ENCODE measurements around the gene PAFAH1B2.
"Not testable (repeated sequence)": the region's sequence is repeated elsewhere in the genome, so short reads cannot be mapped to it uniquely, and the experiment has no call there.

The PAFAH1B2 gene

DNA sequence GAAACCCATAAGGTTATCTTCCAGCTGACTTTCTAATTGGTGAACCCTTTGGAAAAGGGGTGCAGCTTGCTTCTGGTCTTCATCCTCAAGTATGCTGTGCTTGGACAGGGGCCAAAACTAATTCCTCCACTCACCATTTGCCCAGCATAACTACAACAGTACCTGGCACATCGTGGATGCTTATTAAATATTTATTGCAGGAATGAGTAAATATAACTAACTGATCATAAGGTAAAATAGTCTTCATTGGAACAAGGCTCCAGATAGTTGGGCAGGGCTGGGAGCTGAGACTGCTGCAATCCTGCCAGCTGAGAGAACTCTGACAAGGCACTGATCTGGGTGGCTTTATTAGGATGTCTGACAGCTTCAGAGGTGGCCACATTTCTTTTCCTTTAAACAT lies 32.1 kb downstream of the PAFAH1B2 start:
- DNase-seq: no peak

DNA sequence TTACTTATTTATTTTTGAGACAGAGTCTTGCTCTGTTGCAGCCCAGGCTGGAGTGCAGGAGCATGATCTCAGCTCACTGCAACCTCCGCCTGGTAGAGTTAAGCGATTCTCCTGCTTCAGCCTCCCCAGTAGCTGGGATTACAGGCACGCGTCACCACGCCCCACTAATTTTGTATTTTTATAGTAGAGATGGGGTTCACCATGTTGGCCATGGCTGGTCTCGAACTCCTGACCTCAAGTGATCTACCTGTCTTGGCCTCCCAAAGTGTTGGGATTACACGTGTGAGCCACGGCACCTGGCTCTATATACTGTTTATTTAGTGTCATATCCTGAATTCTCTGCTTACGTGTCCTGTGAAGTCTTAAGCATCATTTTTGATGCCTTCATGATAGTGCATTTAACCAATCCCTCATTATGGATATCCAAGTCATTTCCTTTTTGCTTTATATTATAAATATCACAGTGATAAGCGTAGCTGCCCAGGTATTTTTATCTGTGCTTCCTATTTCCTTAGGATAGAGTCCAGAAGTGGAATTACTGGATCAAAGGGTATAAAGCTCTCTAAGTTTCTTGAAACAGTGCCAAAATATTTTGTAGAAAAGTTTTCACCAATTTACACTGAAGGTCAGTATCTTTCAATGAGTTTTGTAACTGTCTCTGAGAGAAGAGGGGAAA lies 33.6 kb downstream of the PAFAH1B2 start:
- no peak for DNase-seq

DNA sequence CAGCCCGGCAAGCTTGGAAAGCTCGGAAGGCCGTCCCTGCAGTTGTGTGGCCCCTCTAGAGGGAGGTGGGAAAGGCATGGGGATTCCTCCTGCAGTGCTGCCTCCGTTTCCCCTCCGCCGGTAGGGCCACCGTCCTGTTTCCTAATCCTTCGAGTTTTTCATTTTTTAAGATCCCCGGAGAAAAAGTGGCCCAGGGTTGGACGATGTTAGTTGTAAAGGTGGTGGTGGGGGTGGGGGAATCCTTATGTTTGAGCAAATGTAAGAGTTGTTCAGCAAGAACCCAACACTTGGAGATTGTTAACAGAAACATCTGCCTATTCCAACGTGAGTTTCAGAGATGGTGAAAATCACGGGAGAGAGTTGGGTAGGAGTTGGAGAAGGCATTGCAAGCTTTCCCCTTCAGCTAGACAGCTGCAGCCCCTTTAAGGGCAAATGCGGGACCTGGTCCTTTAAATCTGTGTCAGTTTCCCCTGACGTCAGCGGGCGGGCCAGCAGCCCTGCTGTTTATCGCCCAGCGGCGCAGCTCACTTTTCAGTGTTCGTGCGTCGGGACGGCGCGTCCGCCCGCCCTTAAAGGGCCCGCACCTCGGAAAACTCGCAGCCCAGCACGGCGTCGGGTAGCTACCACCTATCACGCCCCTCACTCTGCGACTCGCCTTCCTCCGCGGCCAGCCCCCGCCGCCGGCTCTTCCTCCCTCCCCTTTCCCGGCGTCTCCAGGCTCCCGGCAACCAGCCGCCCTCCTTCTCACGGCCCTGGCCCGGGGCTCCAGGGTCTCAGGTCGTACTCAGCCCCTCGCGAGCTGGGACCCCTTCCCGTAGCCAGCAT lies 34.3 kb downstream of the PAFAH1B2 start, which contains the start of gene SIDT2:
TSS of gene SIDT2 (plus strand) at position 534 of the 825 bp plus-strand sequence. CDS start 521 bp downstream, outside the sequence.
- DNase-seq: peak; percentile 89

DNA sequence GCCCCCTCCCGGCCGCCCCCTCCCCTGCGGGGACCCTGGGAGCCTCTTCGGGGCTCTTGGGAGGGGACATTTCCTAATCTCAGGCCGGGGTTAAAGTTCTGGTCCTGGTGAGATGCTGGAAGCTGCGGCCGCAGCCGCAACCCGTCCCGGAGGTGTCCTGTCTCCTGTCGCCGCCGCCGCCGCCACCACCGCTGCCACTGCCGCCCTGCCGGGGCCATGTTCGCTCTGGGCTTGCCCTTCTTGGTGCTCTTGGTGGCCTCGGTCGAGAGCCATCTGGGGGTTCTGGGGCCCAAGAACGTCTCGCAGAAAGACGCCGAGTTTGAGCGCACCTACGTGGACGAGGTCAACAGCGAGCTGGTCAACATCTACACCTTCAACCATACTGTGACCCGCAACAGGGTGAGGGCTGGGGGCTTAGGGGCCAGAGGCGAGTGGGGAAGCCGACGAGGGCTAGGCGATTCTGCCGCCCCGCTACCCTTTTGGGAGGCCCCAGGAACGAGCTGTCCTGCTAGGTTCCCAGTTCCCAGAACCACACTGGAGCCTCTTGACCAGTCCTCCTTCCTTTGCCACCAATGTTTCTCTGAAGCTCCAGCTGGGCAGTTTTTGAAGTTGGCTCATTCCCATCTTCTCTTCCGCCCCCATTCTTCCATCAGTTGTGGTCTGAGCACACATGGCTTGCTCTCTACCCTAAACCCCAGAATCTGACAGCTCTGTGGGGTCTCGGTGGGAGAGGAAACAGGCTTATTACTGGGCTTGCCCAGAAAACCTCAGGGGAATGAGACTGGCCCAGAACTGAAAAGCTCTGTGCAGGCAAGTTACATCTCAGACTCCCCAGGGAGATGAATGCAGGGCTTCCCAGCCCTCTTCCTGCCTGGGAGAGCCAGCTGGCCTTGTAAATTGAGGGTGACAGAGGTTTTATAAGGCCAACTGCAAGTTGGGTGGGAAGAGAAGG lies 35.2 kb downstream of the PAFAH1B2 start:
- DNase-seq: no peak

DNA sequence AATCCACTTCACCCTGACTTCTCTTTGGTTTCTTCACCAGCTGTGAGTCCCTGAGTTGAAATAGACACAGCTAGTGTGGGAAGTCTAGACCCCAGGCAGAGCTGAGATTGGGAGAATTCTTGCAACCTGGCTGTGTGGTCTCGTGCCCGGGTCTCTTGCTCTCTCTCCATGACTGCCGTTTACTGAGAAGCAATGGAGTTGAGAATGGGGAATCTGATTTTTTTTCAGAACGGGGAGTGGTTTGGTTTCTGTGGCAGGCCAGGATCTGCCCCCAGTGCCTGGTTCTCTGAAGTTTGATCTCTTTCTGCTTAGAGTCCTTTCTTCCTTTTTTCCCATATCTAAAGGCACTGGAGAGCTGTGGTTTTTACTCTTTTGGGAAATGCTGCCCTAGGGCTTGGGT lies 35.9 kb downstream of the PAFAH1B2 start:
- DNase-seq: no peak

DNA sequence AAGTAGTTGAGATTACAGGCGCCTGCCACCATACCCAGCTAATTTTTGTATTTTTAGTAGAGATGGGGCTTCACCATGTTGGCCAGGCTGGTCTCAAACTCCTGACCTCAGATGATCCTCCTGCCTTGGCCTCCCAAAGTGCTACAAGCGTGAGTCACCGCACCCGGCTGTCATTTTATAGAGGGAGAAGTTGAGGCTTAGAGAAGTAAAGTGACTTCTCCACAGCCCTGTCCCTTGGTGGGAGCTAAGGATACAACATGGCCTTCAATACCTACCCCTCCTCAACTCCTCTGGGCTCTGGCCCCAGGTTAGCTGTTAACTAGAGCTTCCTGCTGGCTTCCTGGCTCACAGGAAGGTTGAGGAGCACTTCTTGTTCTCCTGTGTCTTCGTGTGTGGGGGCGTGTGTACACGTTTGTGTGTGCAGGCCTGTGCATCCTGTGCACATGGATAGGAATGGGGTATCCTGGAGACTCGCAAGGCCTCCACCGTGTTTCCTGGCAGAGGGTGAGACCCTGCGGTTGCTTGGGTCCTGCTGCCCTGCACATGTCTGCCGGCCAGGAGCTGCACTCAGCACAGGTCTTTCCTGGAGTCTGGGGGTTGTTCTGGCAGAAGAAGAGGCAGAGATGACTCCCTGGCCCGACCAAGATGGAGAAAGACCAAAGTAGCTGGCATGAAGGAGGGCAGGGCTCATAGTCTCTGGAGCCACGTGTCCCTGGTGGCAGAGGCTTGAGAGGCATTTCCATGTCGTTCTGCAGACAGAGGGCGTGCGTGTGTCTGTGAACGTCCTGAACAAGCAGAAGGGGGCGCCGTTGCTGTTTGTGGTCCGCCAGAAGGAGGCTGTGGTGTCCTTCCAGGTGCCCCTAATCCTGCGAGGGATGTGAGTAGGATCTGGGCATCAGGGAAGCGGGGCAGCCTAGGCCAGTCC lies 36.8 kb downstream of the PAFAH1B2 start:
- DNase-seq: peak; percentile 60

DNA sequence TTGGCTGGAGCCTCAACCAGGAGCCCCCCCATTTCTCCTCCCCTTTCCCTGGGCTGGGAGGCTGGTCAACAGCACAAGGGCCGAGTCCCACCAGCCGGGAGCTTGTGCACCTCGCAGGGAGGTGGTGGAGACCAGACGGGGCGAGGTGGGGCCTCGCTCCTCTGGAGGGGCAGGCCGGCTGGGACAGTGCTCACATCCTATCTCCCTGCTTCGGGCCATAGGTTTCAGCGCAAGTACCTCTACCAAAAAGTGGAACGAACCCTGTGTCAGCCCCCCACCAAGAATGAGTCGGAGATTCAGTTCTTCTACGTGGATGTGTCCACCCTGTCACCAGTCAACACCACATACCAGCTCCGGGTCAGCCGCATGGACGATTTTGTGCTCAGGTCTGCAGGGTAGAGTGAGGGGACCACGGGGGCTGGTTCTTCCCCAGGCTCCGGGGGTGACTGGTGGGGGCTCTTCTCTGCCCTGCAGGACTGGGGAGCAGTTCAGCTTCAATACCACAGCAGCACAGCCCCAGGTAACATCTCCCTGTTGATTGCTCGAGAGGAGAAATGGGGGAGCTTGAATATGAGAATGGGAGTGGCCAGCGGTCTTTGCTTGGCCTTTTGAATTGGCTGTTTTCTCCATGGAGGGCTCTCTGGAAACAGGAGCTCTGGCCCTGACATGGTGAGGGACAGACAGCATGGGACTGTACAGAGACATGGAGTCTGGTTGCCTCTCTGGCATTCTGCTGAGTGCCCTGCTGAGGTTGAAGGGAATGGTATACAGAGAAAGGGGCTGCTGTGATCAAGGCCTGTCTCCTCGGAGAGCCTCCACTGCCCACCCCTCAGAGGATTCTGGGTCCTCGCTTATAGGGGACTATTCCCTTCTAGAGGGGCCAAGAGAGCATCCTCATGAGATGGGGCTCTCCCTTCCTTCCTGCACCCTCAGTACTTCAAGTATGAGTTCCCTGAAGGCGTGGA lies 37.8 kb downstream of the PAFAH1B2 start:
- DNase-seq: no peak

DNA sequence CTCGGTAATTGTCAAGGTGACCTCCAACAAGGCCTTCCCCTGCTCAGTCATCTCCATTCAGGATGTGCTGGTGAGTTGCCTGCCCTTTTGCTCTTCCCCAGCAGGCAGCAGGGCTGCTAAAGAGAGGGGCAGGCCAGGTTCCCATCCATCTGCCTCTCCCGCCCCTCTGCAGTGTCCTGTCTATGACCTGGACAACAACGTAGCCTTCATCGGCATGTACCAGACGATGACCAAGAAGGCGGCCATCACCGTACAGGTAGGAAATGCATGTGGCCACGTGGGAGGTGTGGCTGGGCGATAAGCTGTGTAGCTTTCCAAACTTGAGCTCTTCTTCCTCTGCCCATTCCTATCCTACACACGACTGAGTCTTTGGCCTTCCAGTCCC lies 38.5 kb downstream of the PAFAH1B2 start:
- DNase-seq: no peak

DNA sequence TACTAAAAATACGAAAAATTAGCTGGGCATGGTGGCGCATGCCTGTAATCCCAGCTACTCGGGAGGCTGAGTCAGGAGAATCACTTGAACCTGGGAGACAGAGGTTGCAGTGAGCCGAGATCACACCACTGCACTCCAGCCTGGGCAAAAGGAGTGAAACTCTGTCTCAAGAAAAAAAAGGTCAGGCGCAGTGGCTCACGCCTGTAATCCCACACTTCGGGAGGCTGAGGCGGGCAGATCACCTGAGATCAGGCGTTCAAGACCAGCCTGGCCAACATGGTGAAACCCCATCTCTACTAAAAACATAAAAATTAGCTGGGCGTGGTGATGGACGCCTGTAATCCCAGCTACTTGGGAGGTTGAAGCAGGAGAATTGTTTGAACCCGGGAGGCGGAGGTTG lies 39.1 kb downstream of the PAFAH1B2 start:
- not testable (repeated sequence) for DNase-seq

DNA sequence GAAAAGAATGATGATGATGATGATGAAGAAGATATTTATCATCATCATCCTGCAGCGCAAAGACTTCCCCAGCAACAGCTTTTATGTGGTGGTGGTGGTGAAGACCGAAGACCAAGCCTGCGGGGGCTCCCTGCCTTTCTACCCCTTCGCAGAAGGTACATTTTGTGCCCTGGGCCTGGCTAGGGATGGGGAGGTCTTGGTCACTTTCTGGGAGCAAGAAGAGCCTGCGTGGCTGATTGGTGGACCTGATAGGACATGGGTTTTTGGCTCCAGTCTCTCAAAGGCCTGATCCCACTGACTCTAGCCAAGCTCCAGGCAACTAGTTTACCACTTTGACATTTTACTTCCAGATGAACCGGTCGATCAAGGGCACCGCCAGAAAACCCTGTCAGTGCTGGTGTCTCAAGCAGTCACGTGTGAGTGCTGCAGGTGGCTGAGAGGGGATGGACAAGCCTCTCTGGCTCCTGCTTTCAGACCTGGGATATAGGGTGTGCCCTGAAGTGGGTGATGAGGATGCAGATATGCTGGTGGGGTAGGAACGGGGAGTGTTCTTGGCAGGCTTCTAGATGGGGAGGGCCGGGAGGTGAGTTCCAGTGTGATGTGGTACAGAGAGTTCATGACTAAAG lies 39.8 kb downstream of the PAFAH1B2 start:
- no peak for DNase-seq

DNA sequence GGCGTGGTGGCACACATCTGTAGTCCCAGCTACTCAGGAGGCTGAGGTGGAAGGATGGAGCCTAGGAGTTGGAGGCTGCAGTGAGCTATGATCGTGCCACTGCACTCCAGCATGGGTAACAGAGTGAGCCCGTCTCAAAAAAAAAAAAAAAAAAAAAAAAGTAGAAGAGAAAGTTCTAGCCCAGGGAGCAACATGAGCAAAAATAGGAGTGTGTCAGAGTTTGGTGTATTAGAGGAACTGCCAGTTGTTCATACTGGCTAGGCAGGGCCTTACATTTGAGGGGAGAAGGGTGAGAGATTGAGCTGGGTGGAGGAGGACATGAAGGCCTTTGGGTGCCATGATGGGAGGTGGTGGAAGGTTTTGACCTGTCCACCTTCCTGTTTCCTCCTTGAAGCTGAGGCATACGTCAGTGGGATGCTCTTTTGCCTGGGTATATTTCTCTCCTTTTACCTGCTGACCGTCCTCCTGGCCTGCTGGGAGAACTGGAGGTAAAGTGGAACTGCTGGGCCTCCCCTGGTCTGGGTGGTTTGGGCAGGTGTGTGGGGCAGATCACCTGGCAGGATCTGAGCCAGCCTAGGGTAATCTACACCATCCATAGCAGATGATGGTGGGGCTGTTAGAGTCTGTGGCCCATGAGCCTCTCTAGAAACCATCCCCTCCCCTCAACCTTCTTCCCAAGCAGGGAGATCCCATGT lies 41.8 kb downstream of the PAFAH1B2 start:
- no peak for DNase-seq

DNA sequence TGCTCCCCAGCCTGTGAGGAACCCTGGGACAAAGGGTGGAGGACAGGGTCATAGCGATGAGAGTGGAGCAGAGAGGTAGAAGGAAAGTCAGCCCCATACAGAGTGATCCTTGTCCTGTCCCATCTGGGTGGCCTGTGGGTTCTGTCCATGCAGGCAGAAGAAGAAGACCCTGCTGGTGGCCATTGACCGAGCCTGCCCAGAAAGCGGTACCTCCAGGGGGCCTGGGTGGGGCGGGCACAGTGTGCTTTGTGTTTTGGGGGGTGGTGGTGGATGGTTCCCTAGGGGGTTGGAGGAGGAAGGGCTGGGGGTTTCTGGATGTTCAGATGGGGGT lies 42.3 kb downstream of the PAFAH1B2 start:
- DNase-seq: no peak

DNA sequence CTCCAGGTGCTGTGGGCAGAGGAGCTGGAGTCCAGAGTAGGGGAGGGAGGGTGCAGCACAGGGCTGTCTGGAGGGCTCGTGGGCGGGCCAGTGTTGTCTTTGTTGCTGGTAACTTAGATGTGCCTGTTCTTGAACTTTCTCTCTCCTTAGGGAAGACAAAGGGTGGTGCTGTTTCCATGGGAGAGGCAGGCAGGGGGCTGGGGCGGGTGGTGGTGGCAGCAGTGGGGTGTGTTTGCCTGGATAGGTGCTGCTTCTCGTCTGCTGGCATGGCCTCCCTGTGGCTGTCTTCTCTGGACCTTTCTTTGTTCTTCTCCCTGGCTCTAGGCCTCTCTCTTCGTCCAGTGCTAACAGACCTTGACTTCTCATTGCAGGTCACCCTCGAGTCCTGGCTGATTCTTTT lies 42.9 kb downstream of the PAFAH1B2 start:
- DNase-seq: no peak

DNA sequence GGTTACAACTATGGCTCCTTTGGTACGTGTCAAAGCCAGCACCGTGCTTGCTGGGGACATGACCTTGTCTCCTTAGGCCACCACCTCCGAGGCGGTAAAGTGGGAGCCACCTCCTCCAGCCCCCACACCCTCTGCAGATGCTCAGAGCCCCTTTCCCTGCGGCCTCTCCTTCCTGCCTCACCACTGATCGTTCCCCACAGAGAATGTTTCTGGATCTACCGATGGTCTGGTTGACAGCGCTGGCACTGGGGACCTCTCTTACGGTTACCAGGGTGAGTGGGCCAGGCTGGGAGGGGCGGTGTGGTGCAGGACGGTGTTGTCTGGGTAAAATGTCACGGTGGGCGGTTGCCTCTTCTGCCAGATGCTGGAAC lies 43.3 kb downstream of the PAFAH1B2 start:
- no peak for DNase-seq

DNA sequence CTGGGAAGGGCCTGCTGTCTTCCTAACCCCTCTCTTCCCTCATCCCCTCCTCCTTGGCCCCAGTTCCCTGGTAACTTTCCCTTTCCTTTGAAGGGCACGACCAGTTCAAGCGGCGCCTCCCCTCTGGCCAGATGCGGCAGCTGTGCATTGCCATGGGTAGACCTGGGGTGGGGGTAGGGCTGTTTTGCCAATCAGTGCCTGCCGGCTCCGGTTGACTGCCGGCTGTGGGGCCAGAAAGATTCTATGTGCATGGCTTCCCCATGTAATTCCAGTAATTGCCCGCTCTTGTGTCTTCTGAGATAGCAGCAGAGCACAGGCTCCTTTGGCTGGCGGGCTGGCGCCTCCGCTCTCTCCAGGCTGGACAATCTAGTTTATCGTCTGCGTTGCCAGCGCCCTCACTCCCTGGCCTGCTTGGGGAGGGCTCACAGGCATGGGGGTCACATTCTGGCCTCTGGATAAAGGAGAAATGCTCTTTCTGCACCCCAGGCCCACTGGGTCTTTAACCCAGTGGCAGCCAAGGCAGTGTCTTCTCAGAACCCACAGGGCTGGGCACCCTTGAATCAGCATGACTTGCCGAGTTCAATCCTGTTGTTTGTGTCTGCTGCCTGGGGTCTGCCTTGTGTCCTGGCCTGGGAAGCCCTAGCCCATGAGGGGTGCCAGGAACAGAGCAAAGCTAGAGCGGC lies 43.9 kb downstream of the PAFAH1B2 start:
- no peak for DNase-seq

DNA sequence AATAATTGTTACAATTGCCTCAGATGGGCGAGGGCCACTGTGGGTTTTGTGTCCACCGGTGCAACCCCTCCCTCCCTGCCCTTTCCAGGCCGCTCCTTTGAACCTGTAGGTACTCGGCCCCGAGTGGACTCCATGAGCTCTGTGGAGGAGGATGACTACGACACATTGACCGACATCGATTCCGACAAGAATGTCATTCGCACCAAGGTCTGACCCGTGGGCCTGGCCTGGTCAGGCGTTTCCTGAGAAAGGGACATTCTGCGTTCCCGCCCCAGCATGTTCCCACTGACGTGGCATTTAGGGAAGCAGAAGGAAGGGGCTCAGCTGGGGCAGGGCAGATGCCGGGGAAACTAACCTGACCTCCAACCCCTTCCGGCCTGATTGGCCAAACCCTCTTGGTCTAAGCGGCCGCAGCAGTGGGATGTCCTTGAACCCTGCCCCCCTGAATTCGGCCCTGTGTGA lies 44.6 kb downstream of the PAFAH1B2 start:
- no peak for DNase-seq

DNA sequence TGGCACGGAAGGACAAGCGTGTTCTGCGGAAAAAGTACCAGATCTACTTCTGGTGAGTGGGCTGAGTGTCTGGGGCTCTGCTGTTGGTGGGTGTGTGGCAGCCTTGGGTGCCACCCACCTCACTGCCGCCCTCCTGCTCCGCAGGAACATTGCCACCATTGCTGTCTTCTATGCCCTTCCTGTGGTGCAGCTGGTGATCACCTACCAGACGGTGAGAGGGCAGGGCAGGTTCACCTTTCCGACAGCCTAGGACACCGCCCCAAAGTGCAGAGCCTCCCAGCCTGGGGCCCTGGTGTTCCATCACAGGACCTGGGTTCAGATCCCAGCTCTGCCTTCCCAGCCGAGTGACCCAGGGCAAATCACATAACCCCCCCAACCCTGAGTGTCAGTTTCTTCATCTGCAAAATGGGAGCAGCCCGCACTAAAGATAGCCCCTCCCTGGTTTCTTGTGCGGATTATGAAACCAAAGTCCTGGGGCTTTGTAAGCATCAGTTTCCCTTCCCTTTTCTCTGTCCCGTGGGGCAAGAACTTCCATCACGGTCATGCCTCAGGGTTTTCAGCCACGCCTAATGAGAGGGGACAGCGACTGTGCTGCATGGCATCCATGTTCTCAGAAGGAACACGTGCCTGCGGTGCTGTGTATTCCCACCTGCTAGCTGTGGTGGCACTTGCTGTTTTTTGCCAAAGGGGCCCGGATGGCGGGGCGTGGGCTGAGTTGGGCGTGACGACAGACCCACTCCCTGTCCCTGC lies 45.3 kb downstream of the PAFAH1B2 start:
- no peak for DNase-seq

DNA sequence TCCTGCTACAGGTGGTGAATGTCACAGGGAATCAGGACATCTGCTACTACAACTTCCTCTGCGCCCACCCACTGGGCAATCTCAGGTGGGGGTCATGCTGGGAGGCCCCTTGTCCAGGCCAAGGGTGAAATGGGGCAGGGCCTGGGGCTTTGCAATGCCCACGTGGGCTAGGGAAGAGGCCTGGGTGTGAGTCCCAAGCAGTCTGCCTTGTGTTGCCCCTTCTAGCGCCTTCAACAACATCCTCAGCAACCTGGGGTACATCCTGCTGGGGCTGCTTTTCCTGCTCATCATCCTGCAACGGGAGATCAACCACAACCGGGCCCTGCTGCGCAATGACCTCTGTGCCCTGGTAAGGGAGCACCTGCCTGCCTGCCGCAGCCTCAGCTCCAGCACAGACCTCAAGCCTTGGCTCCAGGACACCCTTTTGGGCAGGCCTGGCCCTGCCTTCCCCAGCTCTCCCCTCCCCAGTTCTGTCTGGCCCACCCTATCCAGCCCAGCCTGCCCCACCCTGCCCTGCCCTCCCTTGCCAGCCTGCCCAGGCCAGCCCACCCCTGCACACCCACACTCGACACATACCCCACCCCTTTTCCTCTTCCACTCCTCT lies 46.0 kb downstream of the PAFAH1B2 start:
- no peak for DNase-seq

Data from HCEC 1CT (cell line).